ENCODE results near the gene METTL9.

DNA sequence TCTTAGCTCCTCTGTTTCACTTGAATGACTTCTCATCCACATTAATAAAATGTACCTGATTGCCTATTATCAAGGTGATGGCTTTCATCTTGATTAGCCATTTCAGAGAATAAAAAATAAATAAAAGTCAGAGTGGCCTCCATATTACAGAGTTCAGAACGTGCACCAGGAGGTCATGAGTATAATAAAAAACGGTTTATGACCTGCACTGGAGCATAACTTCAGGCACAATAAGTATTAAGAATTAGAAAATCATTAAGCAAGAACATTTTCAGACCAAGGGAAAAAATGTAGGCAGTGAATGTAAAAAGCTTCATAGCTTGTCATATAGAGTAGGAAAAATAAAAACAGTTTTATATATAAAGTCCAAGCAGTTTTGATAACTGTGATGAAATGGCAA lies 11.4 kb downstream of the METTL9 start:
- TF ChIP-seq, protein P1, sequence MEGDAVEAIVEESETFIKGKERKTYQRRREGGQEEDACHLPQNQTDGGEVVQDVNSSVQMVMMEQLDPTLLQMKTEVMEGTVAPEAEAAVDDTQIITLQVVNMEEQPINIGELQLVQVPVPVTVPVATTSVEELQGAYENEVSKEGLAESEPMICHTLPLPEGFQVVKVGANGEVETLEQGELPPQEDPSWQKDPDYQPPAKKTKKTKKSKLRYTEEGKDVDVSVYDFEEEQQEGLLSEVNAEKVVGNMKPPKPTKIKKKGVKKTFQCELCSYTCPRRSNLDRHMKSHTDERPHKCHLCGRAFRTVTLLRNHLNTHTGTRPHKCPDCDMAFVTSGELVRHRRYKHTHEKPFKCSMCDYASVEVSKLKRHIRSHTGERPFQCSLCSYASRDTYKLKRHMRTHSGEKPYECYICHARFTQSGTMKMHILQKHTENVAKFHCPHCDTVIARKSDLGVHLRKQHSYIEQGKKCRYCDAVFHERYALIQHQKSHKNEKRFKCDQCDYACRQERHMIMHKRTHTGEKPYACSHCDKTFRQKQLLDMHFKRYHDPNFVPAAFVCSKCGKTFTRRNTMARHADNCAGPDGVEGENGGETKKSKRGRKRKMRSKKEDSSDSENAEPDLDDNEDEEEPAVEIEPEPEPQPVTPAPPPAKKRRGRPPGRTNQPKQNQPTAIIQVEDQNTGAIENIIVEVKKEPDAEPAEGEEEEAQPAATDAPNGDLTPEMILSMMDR (conservative IDR thresholded peaks at IDR 0.05 in 1 of 2, IDR thresholded peaks at IDR 0.05 in 1 of 2; ENCODE audit: extremely low read depth in 1 of 2, insufficient read depth in 1 of 2, low read depth in 1 of 2, low read length in 2 of 2) = no peak
- TF ChIP-seq EZH2 (IDR thresholded peaks at IDR 0.05; ENCODE audit: borderline replicate concordance, low read length) = no peak

Measured in mammary epithelial cell (primary cell).